Muscle layer of duodenum (tissue), 2 donors: Measurements from ENCODE around the gene PPT2.

Source experiments
- H3K27ac ChIP-seq: one replicate; pipeline ENCODE4 v1.7.0; 2013; ENCODE audit warnings: mild to moderate bottlenecking, low read length
- H3K27me3 ChIP-seq: one replicate; pipeline ENCODE4 v1.7.0; 2013; ENCODE audit warnings: low read depth, mild to moderate bottlenecking, control low read depth, low read length
- H3K36me3 ChIP-seq, 2 donors: one replicate each; pipeline ENCODE4 v1.7.0; 2013; ENCODE audit warnings: low read length in 2 of 2, control low read depth in 1 of 2, mild to moderate bottlenecking in 1 of 2; ENCODE audit not compliant: insufficient read depth in 2 of 2, control insufficient read depth in 1 of 2
- H3K4me1 ChIP-seq, 2 donors: one replicate each; pipeline ENCODE4 v1.7.0; 2013; ENCODE audit warnings: low read length in 2 of 2, mild to moderate bottlenecking in 2 of 2, control low read depth in 1 of 2, moderate library complexity in 1 of 2; ENCODE audit not compliant: insufficient read depth in 2 of 2, control insufficient read depth in 1 of 2
- H3K4me3 ChIP-seq, 2 donors: one replicate each; pipeline ENCODE4 v1.7.0; 2013; ENCODE audit warnings: low read length in 2 of 2, low read depth in 1 of 2, mild to moderate bottlenecking in 1 of 2
- H3K9me3 ChIP-seq, 2 donors: one replicate each; pipeline ENCODE4 v1.7.0; 2013; ENCODE audit warnings: low read length in 2 of 2, control low read depth in 1 of 2, mild to moderate bottlenecking in 1 of 2; ENCODE audit not compliant: control insufficient read depth in 1 of 2
- donor health status: healthy.

Gene PPT2

DNA sequence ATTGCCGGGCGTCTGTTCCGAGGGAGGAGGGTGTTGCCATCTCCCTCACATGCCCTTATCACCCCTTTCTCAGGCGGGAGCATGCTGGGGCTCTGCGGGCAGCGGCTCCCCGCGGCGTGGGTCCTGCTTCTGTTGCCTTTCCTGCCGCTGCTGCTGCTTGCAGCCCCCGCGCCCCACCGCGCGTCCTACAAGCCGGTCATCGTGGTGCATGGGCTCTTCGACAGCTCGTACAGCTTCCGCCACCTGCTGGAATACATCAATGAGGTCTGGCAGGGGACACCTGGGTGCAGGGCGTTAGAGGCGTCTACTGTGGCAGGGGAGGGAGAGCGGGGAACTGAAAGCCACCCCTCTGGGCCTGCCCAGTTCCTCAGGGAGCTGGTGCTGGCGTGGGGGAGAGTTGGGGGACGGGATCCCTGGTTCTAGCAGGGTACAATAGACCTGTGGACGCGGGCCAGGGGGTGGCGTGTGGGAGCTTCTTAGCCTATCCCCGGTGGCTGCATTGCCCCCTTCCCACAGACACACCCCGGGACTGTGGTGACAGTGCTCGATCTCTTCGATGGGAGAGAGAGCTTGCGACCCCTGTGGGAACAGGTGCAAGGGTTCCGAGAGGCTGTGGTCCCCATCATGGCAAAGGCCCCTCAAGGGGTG is 697 bp downstream of the PPT2 start:
- H3K4me1 ChIP-seq = peaks cover 6 to 48% of the 10 kb centered on the region in 2 donors
- no peaks in the 10 kb centered on the region for H3K9me3 ChIP-seq
- no peaks in the 10 kb centered on the region for H3K27me3 ChIP-seq
- H3K27ac ChIP-seq = peak overlapping the region; percentile 82
- H3K4me3 ChIP-seq = peak overlapping the region; percentile 86 to 93
- H3K36me3 ChIP-seq = peaks cover 17 to 29% of the 10 kb centered on the region in 2 donors

DNA sequence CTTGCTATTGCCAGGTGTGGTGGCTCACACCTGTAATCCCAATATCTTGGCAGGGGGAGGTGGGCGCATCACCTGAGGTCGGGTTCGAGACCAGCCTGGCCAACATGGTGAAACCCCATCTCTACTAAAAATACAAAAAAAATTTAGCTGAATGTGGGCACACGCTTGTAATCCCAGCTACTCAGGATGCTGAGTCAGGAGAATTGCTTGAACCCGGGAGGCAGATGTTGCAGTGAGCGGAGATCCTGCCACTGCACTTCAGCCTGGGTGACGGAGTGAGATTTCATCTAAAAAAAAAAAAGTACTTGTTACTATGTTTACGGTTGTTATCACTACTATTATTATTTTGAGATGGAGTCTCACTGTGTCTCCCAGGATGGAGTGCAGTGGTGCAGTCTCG is 3.0 kb downstream of the PPT2 start:
- peaks cover 17 to 29% of the 10 kb centered on the region in 2 donors for H3K36me3 ChIP-seq
- no peak overlapping the region for H3K4me3 ChIP-seq
- peaks cover 6 to 30% of the 10 kb centered on the region in 2 donors for H3K4me1 ChIP-seq
- H3K27me3 ChIP-seq = no peaks in the 10 kb centered on the region
- H3K27ac ChIP-seq = no peak overlapping the region
- H3K9me3 ChIP-seq = no peaks in the 10 kb centered on the region

DNA sequence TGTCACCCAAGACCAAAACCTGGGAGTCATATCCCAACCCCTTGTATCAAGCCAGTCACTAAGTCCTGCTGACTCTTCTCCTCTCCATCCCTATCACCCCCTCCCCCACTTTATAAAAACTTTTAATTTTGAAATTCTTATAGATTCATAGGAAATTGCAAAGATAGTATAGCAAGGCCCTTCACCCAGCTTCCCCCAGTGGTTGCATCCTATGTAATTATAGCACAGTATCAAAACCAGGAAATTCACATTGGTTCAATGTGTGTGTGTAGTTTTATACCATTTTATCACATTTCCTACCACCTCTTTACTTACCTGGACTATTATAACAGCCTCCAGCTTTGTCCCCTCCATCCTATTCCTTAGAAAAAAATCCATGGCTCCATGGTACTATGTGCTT is 4.1 kb downstream of the PPT2 start:
- H3K36me3 ChIP-seq = peaks cover 17 to 39% of the 10 kb centered on the region in 2 donors

DNA sequence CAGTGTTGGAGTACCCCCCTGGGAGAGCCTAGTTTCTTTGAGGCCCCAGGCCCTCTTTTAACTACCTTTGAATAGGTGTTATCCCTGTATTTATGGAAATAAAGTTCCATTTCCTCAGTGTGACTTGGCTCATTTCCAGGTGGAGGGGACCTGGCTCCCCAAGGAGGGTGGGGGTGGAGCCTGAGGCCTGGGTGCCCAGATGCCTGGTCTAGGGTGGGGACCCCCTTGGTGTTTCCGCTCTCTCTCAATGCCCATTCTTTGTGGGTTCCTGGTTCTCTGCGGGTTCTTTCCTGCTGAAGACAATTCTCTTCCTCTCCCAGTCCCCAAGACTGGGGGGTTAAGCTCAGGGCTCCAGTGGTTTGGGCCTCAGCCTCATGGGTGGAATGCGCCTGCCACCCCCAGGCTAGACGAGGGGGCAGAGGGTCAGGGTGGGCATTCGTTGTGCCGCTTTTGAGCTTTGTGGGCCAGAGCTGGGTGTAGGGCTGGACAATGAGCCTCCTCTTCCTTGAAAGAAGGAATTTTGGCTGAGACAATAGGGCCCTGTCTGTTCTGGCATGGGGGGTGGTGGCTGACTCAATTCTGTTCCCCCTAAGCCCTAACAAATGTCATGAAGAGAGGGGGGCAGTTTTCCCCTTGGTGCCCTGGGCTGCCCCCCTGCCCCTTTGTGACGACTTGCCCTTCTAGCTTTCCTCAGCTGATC is 9.8 kb downstream of the PPT2 start:
- Histone ChIP-seq H3K36me3 (peaks cover 18 to 45% of the 10 kb centered on the region in 2 donors), H3K9me3 (no peaks in the 10 kb centered on the region), H3K4me3 (no peak overlapping the region), H3K27me3 (no peaks in the 10 kb centered on the region), H3K4me1 (peaks cover 0 to 7% of the 10 kb centered on the region in 2 donors), H3K27ac (peak overlapping the region; percentile 30)

More for the DNA sequence above, 4.1 kb downstream of the PPT2 start:
- Histone ChIP-seq H3K9me3 (no peaks in the 10 kb centered on the region), H3K4me1 (peaks cover 0 to 19% of the 10 kb centered on the region in 2 donors), H3K27me3 (no peaks in the 10 kb centered on the region), H3K4me3 (no peak overlapping the region), H3K27ac (no peak overlapping the region)

DNA sequence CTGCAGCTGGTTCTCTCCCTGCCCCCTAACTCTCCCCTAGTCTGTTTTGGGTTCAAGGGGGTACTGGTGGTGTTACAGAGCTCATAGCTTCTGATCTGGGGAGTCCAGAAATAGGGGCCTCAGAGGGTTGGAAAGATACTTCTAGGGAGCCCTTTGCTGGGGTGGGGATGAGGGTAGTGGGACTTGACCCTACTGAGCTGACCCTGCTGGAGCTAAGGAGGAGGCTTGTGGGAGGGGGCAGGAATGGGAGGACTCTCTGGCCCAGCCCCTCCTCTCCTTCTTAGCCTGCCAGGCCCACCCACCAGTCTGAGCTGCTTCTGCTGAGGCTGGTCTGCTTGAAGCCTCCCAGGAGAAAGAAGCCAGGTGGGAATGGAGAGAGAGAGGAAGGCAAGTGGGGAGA is 10.4 kb downstream of the PPT2 start, which contains the start of gene EGFL8:
Gene EGFL8, plus strand, starts transcription at position 301 of the 400 bp plus-strand sequence. CDS start 1,571 bp downstream, outside the sequence.
- H3K36me3 ChIP-seq = peaks cover 22 to 48% of the 10 kb centered on the region in 2 donors

DNA sequence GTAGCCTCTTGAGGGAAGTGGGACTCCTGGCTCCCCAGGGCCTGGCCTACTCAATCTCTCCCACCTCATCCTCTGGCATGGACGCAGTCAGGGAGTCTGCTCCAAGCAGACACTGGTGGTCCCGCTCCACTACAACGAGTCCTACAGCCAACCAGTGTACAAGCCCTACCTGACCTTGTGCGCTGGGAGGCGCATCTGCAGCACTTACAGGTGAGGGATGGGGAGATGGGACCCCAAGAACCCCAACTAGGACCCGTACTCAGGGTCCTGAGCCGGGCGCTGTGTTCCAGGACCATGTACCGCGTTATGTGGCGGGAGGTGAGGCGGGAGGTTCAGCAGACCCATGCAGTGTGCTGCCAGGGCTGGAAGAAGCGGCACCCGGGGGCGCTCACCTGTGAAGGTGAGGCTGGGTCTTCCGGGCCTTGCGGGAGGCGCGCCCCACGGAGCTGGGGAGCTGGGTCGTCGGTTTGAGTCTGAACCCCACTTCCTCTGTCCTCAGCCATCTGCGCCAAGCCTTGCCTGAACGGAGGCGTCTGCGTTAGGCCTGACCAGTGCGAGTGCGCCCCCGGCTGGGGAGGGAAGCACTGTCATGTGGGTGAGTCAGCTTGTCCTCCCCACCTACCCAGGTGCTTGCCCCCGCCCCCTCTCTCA is 12.6 kb downstream of the PPT2 start:
- Histone ChIP-seq H3K9me3 (no peaks in the 10 kb centered on the region), H3K4me3 (no peak overlapping the region), H3K36me3 (peaks cover 38 to 68% of the 10 kb centered on the region in 2 donors), H3K27me3 (no peaks in the 10 kb centered on the region), H3K27ac (no peak overlapping the region), H3K4me1 (peaks cover 0 to 7% of the 10 kb centered on the region in 2 donors)

More for the DNA sequence above, 10.4 kb downstream of the PPT2 start, which contains the start of gene EGFL8:
- peaks cover 0 to 7% of the 10 kb centered on the region in 2 donors for H3K4me1 ChIP-seq
- H3K4me3 ChIP-seq = no peak within 1 kb of the TSS
- H3K9me3 ChIP-seq = no peaks in the 10 kb centered on the region
- H3K27ac ChIP-seq = peak within 1 kb of the TSS; percentile 30
- H3K27me3 ChIP-seq = no peaks in the 10 kb centered on the region

DNA sequence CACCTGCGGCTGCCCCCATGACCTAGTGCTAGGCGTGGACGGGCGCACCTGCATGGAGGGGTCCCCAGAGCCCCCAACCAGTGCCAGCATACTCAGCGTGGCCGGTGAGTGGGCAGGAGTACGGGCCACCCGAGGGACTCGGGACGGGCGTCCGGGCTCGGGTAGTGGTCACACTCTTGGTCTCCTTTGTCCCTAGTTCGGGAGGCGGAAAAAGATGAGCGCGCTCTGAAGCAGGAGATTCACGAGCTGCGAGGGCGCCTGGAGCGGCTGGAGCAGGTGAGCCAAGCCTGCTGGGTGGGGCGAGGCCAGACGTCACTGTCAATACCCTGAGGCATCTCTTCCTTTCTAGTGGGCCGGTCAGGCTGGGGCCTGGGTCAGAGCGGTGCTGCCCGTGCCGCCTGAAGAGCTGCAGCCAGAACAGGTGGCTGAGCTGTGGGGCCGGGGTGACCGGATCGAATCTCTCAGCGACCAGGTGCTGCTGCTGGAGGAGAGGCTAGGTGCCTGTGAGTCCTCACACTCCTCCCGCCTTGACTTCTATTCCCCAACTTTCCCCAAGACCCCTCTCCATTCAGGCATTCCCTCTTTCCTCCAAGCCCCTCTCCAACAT is 13.3 kb downstream of the PPT2 start:
- Histone ChIP-seq H3K27ac (no peak overlapping the region), H3K9me3 (no peaks in the 10 kb centered on the region), H3K4me3 (no peak overlapping the region), H3K27me3 (no peaks in the 10 kb centered on the region), H3K36me3 (peaks cover 38 to 66% of the 10 kb centered on the region in 2 donors), H3K4me1 (peaks cover 0 to 7% of the 10 kb centered on the region in 2 donors)

DNA sequence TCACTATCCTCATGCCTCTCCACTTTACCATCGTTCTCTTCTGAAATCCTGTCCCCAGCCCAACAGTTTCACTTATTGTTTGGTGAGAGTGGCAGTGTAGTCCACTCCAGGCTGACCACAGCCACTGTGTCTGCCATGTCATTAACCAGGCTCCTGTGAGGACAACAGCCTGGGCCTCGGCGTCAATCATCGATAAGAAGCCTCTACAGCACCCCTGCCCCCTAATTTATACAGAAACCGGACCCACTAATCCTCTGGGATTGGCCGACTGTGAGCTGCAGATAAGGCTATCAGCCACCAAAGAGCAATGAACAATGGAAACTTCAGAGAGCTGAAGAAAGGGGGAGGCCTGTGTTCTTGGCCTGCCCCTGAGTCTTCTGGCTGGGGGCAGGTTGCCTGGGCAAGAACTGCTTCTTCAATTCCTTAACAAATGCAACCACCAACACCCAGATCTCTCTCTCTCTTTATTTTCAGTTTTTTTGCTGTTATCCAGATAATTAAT is 13.9 kb downstream of the PPT2 start:
- Histone ChIP-seq H3K36me3 (peaks cover 38 to 60% of the 10 kb centered on the region in 2 donors), H3K27ac (no peak overlapping the region), H3K27me3 (no peaks in the 10 kb centered on the region), H3K4me1 (peaks cover 0 to 8% of the 10 kb centered on the region in 2 donors), H3K4me3 (no peak overlapping the region), H3K9me3 (no peaks in the 10 kb centered on the region)

DNA sequence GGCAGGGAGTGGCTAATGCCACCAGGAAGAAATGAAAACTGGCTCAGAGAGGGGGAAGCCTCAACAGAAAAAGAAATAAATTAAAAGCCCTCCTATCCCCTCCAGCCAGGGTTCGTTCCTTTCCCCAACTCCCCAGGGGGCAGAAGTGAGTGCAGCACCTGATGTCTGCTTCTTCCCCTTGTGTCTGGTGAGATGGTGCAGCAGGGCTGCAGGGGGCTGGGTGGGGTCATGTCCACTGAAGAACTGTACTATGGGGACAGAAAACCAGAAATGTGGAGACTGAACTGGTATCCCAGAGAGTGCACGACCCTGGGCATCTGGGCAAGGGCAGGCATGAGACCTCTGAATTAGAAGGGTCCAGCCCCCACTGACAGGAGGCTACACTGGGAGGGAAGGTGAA is 14.4 kb downstream of the PPT2 start:
- Histone ChIP-seq H3K4me3 (no peak overlapping the region), H3K9me3 (no peaks in the 10 kb centered on the region), H3K36me3 (peaks cover 38 to 57% of the 10 kb centered on the region in 2 donors), H3K27ac (peak overlapping the region; percentile 14), H3K4me1 (peaks cover 0 to 13% of the 10 kb centered on the region in 2 donors), H3K27me3 (no peaks in the 10 kb centered on the region)

DNA sequence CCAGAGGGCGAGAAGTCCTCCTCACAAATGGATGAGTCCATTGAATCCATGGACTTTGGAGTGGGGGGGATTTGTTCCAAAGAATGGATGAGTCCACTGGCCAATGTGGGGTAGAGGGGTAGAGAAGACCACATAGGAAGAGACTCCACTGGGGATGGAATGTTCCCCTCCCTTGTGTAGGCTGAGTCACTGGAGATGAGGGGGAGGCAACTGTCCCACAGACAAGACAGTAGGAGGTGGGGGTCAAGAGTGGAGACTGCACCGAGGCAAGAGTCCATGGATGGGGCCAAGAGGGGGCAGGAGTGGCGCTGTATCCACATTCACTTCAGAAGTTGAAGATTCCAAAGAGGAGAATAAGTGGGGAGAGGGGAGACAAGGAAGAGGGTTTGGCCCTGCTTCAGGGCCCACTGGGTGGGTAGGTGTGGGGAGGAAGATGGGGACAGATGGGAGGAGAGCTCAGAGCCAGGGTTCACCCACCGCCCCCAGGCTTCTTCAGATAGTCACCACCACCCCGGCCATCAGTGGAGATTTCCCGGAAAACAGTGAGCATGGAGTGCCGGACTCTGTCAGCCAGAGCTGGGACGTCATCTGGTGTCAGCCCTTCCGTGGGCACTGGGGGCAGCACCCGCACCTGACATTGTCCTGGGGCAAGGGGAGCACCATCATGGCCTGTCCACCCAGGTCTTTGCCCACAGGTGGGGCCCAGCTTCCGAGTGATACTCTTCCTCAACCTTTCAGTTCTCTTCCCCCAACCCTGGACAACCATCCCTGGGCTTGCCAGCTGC is 15.1 kb downstream of the PPT2 start:
- no peaks in the 10 kb centered on the region for H3K9me3 ChIP-seq

More for the DNA sequence above, 15.1 kb downstream of the PPT2 start:
- no peak overlapping the region for H3K4me3 ChIP-seq
- H3K27me3 ChIP-seq = no peaks in the 10 kb centered on the region
- peaks cover 0 to 15% of the 10 kb centered on the region in 2 donors for H3K4me1 ChIP-seq
- H3K36me3 ChIP-seq = peaks cover 38 to 57% of the 10 kb centered on the region in 2 donors
- H3K27ac ChIP-seq = peak overlapping the region; percentile 14
